Activated naive CD4-positive, alpha-beta T cell treated with anti-CD3 and anti-CD28 coated beads, Interleukin-2, amount 10 ng/mL, durations not matched to agents 7 days and 5 days (primary cell): ENCODE results near the gene TMEM108.

Experiments used
- CTCF ChIA-PET: fragments of 350-600 bp; sonication (Branson Sonifier 250); formaldehyde crosslinking; loops from one replicate; lab custom pipeline; 2021; ENCODE audit warnings: antibody characterized with exemption; lab: Charles Lee
- DNase-seq: peaks from one replicate; pipeline ENCODE4 v3.0.0-alpha.2; 2020
- H3K27ac Mint-ChIP-seq: one replicate; pipeline ENCODE4 v1.8.0; 2021; ENCODE audit warnings: mild to moderate bottlenecking, moderate library complexity, mixed read lengths
- H3K27me3 Mint-ChIP-seq: one replicate; pipeline ENCODE4 v1.8.0; 2021; ENCODE audit warnings: mild to moderate bottlenecking, mixed read lengths
- H3K36me3 Mint-ChIP-seq: one replicate; pipeline ENCODE4 v1.8.0; 2021; ENCODE audit warnings: mixed read lengths
- H3K4me1 Mint-ChIP-seq: one replicate; pipeline ENCODE4 v1.8.0; 2021; ENCODE audit warnings: mixed read lengths
- H3K4me3 Mint-ChIP-seq: one replicate; pipeline ENCODE4 v1.8.0; 2021; ENCODE audit warnings: mild to moderate bottlenecking, moderate library complexity, mixed read lengths
- H3K9me3 Mint-ChIP-seq: one replicate; pipeline ENCODE4 v1.8.0; 2021; ENCODE audit warnings: mixed read lengths

The TMEM108 gene

GRCh38 chr3:133410191-133410892 is 372.2 kb downstream of the TMEM108 start:
- Mint-ChIP-seq H3K27me3 (peaks cover 25% of the 10 kb centered on the region), H3K4me3 (no peak overlapping the region), H3K36me3 (no peaks in the 10 kb centered on the region), H3K9me3 (no peaks in the 10 kb centered on the region), H3K27ac (no peak overlapping the region), H3K4me1 (no peaks in the 10 kb centered on the region)
- CTCF ChIA-PET: interaction anchor here (0.6 kb wide), 1 partner anchor 14 kb away, joined by 3 read pairs; no protein-coding TSS in a partner anchor
- DNase-seq: no peak

DNA sequence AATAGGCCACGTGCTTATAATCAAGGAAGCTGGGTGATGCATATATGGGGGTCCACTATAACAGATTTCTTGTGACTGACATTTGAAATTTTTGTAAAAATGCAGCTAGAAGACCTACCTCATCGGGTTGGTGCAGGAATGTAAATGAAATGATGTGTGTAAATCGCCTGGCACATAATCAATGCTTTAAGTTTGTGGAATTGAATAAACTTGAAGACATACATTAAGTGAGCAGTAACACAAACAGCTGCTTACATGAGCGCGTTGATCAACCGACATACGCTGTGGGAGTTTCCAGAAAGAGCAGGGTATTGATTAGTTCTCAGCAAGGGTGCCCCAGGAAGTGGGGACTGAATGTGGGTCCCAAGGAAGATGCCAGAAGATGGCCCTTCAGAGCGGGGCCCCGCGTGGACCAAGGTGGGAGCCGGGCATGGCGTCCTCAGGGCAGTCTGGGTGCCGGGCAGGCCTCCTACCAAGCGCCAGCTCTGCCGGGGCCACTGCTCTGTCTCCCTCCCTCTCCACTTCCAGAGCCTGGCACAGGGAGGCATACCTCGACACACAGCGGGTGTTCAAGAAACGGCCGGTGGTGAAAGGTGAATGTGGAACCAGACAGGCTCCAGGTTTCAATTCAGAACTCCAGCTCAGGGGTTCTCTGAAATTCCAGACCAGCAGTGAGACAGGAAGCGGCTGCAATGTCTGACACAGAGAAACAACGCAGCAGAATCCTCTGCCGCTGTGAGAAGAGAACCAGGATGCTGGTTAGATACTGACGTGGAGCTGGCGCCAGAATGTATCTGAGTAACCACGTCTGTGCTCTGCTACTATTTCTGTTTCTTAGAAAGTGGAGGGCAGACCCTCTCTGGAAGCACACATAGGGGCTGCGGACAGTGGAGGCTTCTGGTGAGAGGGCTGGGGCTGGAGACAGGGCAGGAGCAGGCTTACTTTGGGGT is 374.3 kb downstream of the TMEM108 start:
- no peak for DNase-seq
- H3K9me3 Mint-ChIP-seq: no peaks in the 10 kb centered on the region
- H3K4me3 Mint-ChIP-seq: no peak overlapping the region
- no peaks in the 10 kb centered on the region for H3K4me1 Mint-ChIP-seq
- H3K36me3 Mint-ChIP-seq: no peaks in the 10 kb centered on the region
- peaks cover 19% of the 10 kb centered on the region for H3K27me3 Mint-ChIP-seq
- no peak overlapping the region for H3K27ac Mint-ChIP-seq
- CTCF ChIA-PET: interaction anchor here (1.0 to 1.2 kb wide), 2 partner anchors 16 to 687 kb away, joined by 3 to 4 read pairs; no protein-coding TSS in a partner anchor

GRCh38 chr3:133413161-133414020 is 375.2 kb downstream of the TMEM108 start:
- Mint-ChIP-seq H3K36me3 (no peaks in the 10 kb centered on the region), H3K4me3 (no peak overlapping the region), H3K27ac (no peak overlapping the region), H3K4me1 (no peaks in the 10 kb centered on the region), H3K9me3 (no peaks in the 10 kb centered on the region), H3K27me3 (peaks cover 19% of the 10 kb centered on the region)
- DNase-seq: no peak
- CTCF ChIA-PET: interaction anchor here (0.6 to 1.2 kb wide), 2 partner anchors 252 to 687 kb away, joined by 3 to 4 read pairs; no protein-coding TSS in a partner anchor

DNA sequence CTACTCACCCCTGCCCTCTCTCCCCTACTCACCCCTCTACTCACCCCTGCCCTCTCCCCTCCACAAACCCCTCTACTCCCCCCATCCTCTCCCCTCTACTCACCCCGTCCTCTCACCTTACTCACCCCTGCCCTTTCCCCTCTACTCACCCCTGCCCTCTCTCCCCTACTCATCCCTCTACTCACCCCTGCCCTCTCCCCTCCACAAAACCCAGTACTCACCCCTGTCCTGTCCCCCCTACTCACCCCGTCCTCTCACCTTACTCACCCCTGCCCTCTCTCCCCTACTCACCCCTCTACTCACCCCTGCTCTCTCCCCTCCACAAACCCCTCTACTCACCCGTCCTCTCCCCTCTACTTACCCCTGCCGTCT is 375.8 kb downstream of the TMEM108 start:
- no peak for DNase-seq

GRCh38 chr3:133418361-133418760 is 380.2 kb downstream of the TMEM108 start:
- H3K27me3 Mint-ChIP-seq: peaks cover 6% of the 10 kb centered on the region
- H3K27ac Mint-ChIP-seq: no peak overlapping the region
- H3K9me3 Mint-ChIP-seq: no peaks in the 10 kb centered on the region

More for the DNA sequence above, 375.8 kb downstream of the TMEM108 start:
- H3K4me3 Mint-ChIP-seq: no peak overlapping the region
- CTCF ChIA-PET: no interaction called here
- no peaks in the 10 kb centered on the region for H3K4me1 Mint-ChIP-seq
- no peaks in the 10 kb centered on the region for H3K9me3 Mint-ChIP-seq
- H3K36me3 Mint-ChIP-seq: no peaks in the 10 kb centered on the region
- H3K27ac Mint-ChIP-seq: no peak overlapping the region
- H3K27me3 Mint-ChIP-seq: peaks cover 19% of the 10 kb centered on the region

DNA sequence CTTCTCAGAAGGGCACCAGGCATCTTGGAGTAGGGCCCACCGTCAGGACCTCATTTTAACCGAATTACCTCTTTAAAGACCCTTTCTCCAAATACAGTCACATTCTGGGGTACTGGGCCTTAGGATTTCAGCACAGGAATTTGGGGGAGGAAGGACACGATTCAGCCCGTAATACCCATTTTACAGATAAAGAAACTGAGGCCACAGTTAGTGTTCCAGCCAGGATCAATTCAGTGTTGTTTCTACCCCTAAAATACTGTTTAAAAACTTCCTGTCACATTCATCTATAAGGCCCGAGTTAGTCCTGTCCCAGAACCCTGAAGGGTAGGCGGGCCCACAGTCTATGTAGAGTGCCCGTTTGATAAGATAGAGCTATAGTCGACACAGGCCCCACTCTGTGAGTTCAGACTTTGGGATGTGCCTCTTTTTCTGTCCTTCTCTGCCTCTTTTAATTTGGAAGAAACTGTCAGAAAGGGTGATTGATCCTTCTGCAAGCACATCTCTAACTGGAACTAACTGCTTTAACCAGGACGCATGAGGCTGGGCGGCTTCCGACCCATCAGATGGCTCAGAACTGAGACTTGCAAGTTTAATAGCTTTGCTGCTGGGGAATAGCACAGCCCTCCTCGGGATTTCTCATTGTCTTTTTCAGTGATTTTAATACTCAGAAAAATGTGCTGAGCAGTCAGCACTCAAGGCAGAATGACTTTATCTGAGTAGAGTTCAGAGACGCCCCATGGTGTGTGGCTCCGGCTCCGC is 381.1 kb downstream of the TMEM108 start:
- H3K27me3 Mint-ChIP-seq: peaks cover 10% of the 10 kb centered on the region
- peaks cover 3% of the 10 kb centered on the region for H3K4me1 Mint-ChIP-seq
- no peaks in the 10 kb centered on the region for H3K36me3 Mint-ChIP-seq
- CTCF ChIA-PET: no interaction called here
- H3K9me3 Mint-ChIP-seq: no peaks in the 10 kb centered on the region
- H3K4me3 Mint-ChIP-seq: no peak overlapping the region
- no peak for DNase-seq
- no peak overlapping the region for H3K27ac Mint-ChIP-seq

More at GRCh38 chr3:133418361-133418760, 380.2 kb downstream of the TMEM108 start:
- no peaks in the 10 kb centered on the region for H3K36me3 Mint-ChIP-seq
- no peaks in the 10 kb centered on the region for H3K4me1 Mint-ChIP-seq
- CTCF ChIA-PET: no interaction called here
- no peak overlapping the region for H3K4me3 Mint-ChIP-seq
- DNase-seq: no peak

- H3K9me3 Mint-ChIP-seq: no peaks in the 10 kb centered on the region
- H3K36me3 Mint-ChIP-seq: no peaks in the 10 kb centered on the region
- H3K4me3 Mint-ChIP-seq: no peak overlapping the region
- no peak for DNase-seq
- peaks cover 13% of the 10 kb centered on the region for H3K27me3 Mint-ChIP-seq
- H3K4me1 Mint-ChIP-seq: peaks cover 3% of the 10 kb centered on the region
- no peak overlapping the region for H3K27ac Mint-ChIP-seq
- CTCF ChIA-PET: interaction anchor here (0.7 to 2.9 kb wide), 10 partner anchors 12 to 699 kb away, joined by 3 to 15 read pairs (median 5); no protein-coding TSS in a partner anchor
These were observed 387.0 kb downstream of the TMEM108 start for GRCh38 chr3:133424937-133425869.

DNA sequence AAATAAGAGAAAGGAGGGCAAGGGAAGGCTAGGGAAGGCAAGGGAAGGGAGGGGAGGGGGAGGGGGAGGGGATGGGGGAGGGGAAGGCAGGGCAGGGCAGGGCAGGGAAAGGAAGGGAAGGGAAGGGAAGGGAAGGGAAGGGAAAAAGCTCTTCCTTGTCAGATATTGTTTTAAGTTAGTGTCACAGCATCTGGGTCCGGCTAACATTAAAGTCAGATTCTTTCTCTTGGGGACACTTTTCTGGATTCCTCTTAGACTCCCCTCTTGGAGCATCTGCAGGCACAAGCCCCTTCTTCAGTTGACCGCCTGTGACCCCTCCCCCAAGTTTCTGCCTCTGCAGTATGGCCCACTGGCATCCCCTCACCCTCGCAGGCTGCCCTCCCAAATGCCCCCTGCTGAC is 387.7 kb downstream of the TMEM108 start:
- no peak for DNase-seq
- no peaks in the 10 kb centered on the region for H3K9me3 Mint-ChIP-seq
- no peak overlapping the region for H3K4me3 Mint-ChIP-seq
- peaks cover 3% of the 10 kb centered on the region for H3K4me1 Mint-ChIP-seq
- H3K27me3 Mint-ChIP-seq: peaks cover 13% of the 10 kb centered on the region
- H3K36me3 Mint-ChIP-seq: no peaks in the 10 kb centered on the region
- H3K27ac Mint-ChIP-seq: no peak overlapping the region
- CTCF ChIA-PET: interaction anchor here (1.7 to 2.4 kb wide), 3 partner anchors 12 to 699 kb away, joined by 5 to 7 read pairs (median 7); no protein-coding TSS in a partner anchor

- no peak overlapping the region for H3K4me3 Mint-ChIP-seq
- no peaks in the 10 kb centered on the region for H3K36me3 Mint-ChIP-seq
- H3K27me3 Mint-ChIP-seq: peaks cover 13% of the 10 kb centered on the region
- CTCF ChIA-PET: interaction anchor here (1.5 to 1.7 kb wide), 2 partner anchors 696 to 700 kb away, joined by 3 to 7 read pairs; no protein-coding TSS in a partner anchor
- H3K4me1 Mint-ChIP-seq: peaks cover 3% of the 10 kb centered on the region
- no peak for DNase-seq
- no peak overlapping the region for H3K27ac Mint-ChIP-seq
- H3K9me3 Mint-ChIP-seq: no peaks in the 10 kb centered on the region
These were observed 388.5 kb downstream of the TMEM108 start for GRCh38 chr3:133426721-133427120.

DNA sequence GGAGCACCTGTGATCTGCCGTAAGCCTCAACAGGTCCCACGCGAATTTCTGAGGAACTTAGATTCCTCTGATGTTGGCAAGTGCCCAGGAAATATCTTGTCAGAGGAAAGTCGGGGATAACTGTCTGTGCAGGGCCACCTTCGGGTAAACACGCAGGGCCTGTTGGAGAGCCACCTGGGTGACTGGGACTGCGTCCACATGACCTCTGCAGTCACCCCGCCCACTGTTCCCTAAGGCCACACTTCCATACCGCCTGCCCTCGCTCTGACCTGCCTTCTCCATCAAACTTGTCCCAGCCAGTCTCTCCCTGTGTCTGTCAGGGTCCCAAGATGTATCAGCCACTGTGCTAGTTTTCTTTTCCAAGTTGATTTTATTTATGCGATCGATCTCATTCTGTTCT is 390.4 kb downstream of the TMEM108 start:
- Mint-ChIP-seq H3K4me3 (no peak overlapping the region), H3K4me1 (peaks cover 3% of the 10 kb centered on the region), H3K27me3 (peaks cover 5% of the 10 kb centered on the region), H3K9me3 (no peaks in the 10 kb centered on the region), H3K27ac (no peak overlapping the region), H3K36me3 (no peaks in the 10 kb centered on the region)
- CTCF ChIA-PET: no interaction called here
- no peak for DNase-seq

- H3K4me3 Mint-ChIP-seq: no peak overlapping the region
- H3K36me3 Mint-ChIP-seq: no peaks in the 10 kb centered on the region
- H3K4me1 Mint-ChIP-seq: no peaks in the 10 kb centered on the region
- H3K27me3 Mint-ChIP-seq: peaks cover 4% of the 10 kb centered on the region
- no peaks in the 10 kb centered on the region for H3K9me3 Mint-ChIP-seq
- CTCF ChIA-PET: no interaction called here
- DNase-seq: no peak
- no peak overlapping the region for H3K27ac Mint-ChIP-seq
These were observed 390.9 kb downstream of the TMEM108 start for GRCh38 chr3:133429063-133429462.

DNA sequence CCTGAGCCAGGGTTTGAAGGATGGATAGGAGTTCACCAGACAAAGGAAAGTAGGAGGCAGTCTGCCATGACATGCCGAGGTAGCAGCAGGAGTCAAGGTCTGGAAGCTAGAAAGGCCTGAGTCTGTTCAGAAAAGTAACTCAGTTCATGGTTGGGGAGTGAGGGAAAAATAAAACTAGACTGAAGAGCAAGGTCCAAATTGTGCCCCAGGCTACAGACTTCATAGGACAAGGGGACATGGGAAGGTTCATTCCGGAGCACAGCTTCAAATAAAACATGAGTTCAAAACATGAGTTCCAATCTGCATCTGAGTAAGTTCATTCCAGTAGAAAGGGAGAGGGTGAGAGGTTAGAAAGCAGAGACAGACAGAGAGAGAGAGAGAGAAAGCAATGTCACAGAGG is 401.4 kb downstream of the TMEM108 start:
- DNase-seq: no peak
- no peak overlapping the region for H3K27ac Mint-ChIP-seq
- no peak overlapping the region for H3K4me3 Mint-ChIP-seq
- peaks cover 11% of the 10 kb centered on the region for H3K36me3 Mint-ChIP-seq
- peaks cover 10% of the 10 kb centered on the region for H3K9me3 Mint-ChIP-seq
- no peaks in the 10 kb centered on the region for H3K27me3 Mint-ChIP-seq
- H3K4me1 Mint-ChIP-seq: peaks cover 37% of the 10 kb centered on the region
- CTCF ChIA-PET: no interaction called here
